ENCODE results near the gene STK11IP. TPM values are rescaled to one million over a fixed set of nuclear protein-coding genes. Genes with fewer than 3 reads are reported as not detected.

Gene STK11IP
- total RNA-seq, 1 donor from 2014 or later, result 13.0 TPM

- FAIRE-seq (no peak), DNase-seq (ENCODE audit: low spot score in 2 of 2) (no peak)
These were observed 20.9 kb upstream of the STK11IP start for GRCh38 chr2:219576505-219577388.

DNA sequence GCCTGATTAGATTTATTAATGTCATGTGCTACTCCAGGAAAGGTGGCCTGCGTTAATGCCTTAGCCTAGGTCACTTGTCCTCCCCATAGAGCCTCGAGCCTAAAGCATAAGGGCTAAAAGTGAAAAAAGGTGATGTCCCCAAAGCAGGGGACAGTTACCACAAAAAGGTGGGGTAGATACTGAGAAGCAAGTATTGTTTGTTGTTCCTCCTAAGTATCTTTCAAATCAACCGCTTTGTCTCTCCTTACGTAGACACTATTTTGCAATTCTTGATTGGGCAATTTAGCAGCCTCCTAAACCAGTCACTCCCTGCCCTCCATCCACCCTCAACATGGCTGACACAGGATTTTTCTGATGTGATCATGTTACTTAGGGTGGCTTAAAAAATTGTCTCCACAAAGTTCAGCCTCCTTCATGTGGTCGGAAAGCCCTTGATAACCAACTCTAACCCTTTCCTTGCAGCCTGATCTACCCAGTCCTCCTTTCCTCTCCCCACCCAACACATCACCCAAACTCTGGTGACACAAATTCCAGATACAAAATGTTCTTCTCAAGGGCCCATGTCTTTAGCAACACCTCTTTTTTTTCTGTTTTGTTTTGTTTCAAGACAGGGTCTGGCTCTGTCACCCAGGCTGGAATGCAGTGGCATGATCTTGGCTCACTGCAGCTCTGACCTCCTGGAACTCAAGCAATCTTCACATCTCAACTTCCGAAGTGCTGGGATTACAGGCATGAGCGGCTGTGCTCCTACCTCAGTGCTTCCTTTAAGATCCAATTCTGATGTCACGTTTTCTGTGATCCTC, 18.6 kb upstream of the STK11IP start:
- DNase-seq (ENCODE audit: low spot score in 2 of 2), result no peak
- no peak for FAIRE-seq

GRCh38 chr2:219581346-219581745, 16.3 kb upstream of the STK11IP start:
- no peak for FAIRE-seq
- no peak for DNase-seq (ENCODE audit: low spot score in 2 of 2)

DNA sequence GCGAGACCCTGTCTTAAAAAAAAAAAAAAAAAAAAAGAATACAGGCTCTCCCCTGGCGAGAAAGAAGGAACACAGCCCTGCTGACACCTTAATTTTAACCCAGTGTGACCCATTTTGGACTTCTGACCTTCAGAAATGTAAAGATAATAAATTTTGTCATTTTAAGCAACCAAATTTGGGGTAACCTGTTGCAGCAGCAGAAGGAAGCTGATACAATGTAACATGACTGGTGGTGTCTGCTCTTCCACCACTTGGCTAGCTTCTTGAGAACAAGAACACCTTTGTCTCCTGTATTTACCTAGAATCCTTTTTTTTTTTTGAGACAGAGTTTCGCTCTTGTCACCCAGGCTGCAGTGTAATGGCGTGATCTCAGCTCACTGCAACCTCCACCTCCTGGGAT, 6.6 kb upstream of the STK11IP start:
- FAIRE-seq, result no peak
- no peak for DNase-seq (ENCODE audit: low spot score in 2 of 2)

GRCh38 chr2:219592736-219593135, 4.9 kb upstream of the STK11IP start:
- no peak for DNase-seq (ENCODE audit: low spot score in 2 of 2)
- FAIRE-seq, result no peak

- DNase-seq (ENCODE audit: low spot score in 2 of 2) (no peak), FAIRE-seq (no peak)
These were observed 4.5 kb upstream of the STK11IP start for GRCh38 chr2:219593154-219593553.

DNA sequence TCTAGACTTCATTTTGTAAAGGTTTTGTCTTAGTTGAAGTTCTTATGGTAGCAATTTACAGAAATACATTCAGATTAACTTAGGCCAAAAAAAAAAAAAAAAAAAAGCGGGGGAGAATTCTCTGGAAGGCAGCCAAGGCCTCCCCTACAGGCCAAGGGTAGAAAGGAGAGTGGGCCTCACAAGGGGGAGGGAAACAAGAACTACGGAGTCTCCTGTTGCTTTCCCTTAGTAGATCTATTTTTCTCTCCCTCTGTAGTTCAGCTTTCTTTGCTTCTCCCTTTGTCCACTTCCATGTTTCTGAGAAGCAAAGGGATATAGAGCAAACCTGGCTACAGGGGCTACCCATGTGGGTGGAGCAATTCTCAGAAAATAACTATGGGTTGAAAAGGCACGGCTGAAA, 2.4 kb upstream of the STK11IP start:
- FAIRE-seq (no peak), DNase-seq (ENCODE audit: low spot score in 2 of 2) (no peak)

DNA sequence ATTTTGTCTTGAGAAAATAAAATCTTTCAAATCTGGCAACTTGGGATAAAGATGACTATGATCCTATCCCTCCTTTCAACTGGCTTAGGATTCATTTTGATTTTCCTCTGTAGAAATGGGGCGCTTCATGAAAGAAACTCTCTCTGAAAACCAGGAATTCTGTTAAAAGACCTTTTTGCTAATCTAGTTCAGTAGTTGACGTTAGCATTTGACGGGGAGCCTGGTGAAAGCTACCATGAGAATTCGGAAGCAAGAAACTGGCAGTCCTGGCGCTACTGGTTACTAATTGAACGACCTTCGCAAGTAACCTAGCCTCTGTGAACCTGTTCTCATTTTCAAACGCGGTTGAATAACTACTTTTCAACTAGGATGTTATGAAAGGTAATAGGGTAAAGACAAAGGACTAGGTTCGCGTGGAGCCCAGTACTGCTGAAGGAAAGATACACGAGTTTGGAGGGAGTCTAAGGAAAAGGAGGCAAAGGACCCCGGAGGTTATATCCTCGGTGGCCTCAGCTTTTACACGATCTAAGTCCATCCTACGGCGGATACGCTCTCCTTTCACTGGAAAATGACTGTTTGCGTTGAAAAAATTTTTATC, 604 bp upstream of the STK11IP start:
- FAIRE-seq (no peak), DNase-seq (ENCODE audit: low spot score in 2 of 2) (no peak)

DNA sequence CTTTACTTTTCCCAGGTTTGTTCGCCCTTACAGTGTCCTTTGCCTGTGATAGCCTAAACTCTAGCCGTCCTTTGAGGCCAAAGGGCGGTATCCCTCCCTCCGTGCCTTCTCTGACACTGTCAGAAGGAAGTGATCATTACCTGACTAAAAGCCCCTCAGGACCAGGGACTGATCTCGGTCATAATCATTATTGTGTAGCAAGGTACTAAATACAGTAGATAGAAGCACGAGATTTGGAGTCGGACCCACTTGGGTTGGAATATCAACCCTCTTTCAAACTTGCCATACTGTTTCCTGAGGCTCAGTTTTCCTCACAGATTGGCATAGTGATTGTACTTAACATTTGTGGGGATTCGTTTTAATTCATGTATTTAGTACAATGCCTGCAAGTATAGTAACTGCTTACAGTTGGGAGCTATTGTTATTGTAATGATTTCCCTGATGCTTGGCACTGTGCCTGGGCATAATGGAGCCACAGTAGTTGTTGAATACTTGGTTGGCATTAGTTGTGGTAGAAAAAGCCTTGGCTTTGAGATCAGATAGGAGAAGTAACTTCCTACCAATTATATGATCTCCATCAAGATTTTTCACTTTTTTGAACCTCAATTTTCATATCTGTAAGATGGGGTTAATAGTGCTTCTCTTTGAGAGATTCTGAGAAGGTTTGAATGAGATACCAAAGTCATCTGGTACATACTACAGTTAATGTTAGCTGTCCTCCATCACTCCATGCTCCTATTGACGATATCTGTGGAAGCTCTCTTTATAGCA, 836 bp downstream of the STK11IP start:
- DNase-seq (ENCODE audit: low spot score in 2 of 2) (no peak), FAIRE-seq (no peak)

DNA sequence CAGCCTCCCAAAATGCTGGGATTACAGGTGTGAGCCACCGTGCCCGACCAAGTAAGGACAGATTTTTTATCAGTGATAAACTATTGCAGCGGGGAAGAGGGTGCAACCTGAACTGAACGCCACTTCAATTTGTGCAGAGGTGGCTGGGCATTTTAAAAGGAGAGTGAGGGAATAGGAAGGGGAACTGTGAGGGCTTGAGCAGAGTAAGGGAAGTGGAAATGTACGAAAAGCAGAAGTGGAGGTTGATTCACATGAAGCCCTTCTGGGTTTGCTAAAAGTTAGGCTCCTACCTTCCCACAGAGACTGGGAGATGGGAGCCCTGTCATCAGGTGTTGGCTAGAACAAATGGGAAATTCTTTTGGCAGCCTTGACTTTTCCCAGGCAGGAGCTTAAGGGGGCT, 6.1 kb downstream of the STK11IP start:
- FAIRE-seq (no peak), DNase-seq (ENCODE audit: low spot score in 2 of 2) (no peak)

GRCh38 chr2:219605607-219605954, 7.9 kb downstream of the STK11IP start:
- no peak for DNase-seq (ENCODE audit: low spot score in 2 of 2)
- no peak for FAIRE-seq

DNA sequence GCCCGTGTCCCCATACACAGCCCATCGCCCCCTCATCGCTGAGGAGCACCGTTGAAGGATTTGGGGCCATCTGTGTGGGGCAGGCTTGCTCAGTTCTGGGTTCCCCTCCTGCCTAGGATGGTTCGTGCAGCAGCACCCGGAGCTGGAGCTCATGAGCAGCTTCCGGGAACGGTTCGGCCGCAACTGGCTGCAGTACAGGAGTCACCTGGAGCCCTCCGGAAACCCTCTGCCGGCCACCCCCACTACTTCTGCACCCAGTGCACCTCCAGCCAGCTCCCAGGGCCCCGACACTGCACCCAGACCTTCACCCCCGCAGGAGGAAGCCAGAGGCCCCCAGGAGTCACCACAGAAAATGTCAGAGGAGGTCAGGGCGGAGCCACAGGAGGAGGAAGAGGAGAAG, 10.3 kb downstream of the STK11IP start:
- DNase-seq (ENCODE audit: low spot score in 2 of 2), result no peak
- no peak for FAIRE-seq

- no peak for DNase-seq (ENCODE audit: low spot score in 2 of 2)
- FAIRE-seq, result no peak
These were observed 10.8 kb downstream of the STK11IP start for GRCh38 chr2:219608399-219608964.

GRCh38 chr2:219609149-219609750, 11.6 kb downstream of the STK11IP start:
- DNase-seq (ENCODE audit: low spot score in 2 of 2) (no peak), FAIRE-seq (no peak)

GRCh38 chr2:219611306-219611705, 13.6 kb downstream of the STK11IP start:
- FAIRE-seq, result no peak
- no peak for DNase-seq (ENCODE audit: low spot score in 2 of 2)

DNA sequence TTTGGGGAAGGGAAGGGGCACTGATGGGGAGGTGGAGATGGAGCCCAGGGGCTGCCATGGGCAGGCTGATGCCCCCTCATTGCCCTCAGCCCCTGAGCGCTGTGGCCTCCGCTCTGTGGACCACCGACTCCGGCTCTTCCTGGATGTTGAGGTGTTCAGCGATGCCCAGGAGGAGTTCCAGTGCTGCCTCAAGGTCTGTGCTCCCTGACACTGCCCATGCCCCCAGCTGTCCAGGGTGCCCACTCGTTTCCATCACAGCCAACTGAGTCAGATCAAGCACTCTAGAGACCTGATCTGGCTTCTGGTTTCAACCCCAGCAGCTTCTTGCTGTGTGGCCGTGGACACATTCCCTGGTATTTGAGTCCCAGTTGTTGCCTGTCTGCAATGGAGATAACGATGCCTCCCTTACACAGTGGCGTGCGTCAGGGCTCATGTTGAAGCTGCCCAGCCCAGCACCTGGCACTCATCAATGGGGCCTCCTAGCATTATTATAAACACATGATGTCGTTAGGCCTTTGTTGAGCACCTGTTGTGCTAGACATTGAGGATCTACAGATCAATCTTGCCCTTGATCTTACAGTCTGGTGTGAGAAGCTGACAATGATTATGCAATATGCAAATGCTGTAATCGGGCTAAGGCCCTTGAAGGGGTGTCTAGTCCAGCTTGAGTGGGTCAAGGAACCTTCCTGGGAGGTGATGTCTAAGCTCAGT, 14.4 kb downstream of the STK11IP start:
- DNase-seq (ENCODE audit: low spot score in 2 of 2), result no peak
- FAIRE-seq, result no peak

DNA sequence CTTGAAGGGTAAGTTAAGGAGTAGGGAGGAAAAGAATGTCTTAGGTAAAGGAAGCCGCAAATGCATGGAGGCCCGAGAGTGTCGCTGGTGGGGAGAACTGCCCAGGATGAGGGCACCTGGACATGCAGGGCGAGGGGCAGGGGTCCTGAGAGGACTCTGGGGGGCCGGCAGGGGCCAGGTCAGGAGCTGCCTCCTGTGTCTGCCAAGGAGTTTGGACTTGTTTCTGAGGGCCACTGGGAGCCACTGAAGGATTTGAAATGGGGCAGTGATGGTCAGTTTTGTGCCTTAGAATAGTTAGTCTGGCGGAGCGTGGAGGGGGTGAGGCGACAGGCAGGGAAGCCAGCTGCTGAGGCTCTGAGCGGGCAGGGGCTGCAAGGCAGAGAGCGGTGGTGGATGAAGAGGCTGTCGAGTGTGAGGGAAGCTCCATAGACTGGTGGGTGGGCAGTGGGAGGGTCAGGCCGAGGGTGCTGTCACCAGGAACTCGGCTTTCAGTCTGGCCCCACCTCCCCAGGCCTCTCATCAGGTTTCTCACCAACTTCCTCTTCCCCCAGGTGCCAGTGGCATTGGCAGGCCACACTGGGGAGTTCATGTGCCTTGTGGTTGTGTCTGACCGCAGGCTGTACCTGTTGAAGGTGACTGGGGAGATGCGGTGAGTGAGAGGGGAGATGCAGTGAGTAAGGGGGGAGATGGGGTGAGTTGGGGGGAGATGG, 15.1 kb downstream of the STK11IP start:
- no peak for FAIRE-seq
- no peak for DNase-seq (ENCODE audit: low spot score in 2 of 2)

GRCh38 chr2:219613461-219614070, 15.9 kb downstream of the STK11IP start:
- no peak for FAIRE-seq
- no peak for DNase-seq (ENCODE audit: low spot score in 2 of 2)
